ENCODE data around the gene GALNTL6.
A peak's percentile ranks its signal among the peaks of the same experiment; 100 is the strongest.

The GALNTL6 gene

GRCh38 chr4:173013232-173013930, 1200.2 kb downstream of the GALNTL6 start:
- no peaks in the 10 kb centered on the region for H3K36me3 ChIP-seq (ENCODE audit: low read length)
- H3K27me3 ChIP-seq (ENCODE audit: low read length) = no peaks in the 10 kb centered on the region
- H3K79me2 ChIP-seq (ENCODE audit: insufficient read depth, low read length) = no peaks in the 10 kb centered on the region
- no peak overlapping the region for H3K27ac ChIP-seq (ENCODE audit: low read depth, low read length)
- no peak overlapping the region for H3K4me3 ChIP-seq (ENCODE audit: insufficient read depth, low read length, poor library complexity, severe bottlenecking)
- no peak overlapping the region for H3K9ac ChIP-seq (ENCODE audit: low read length)
- no peaks in the 10 kb centered on the region for H4K20me1 ChIP-seq (ENCODE audit: low read depth, low read length)
- no peaks in the 10 kb centered on the region for H3F3A ChIP-seq (ENCODE audit: insufficient read depth)
- TF ChIP-seq EZH2phosphoT487 (conservative IDR thresholded peaks at IDR 0.05; ENCODE audit: low read length) (no peak), CTCF (IDR thresholded peaks at IDR 0.05; ENCODE audit: insufficient read depth, low read length, poor library complexity, severe bottlenecking) (peak; percentile 76)
- no peak overlapping the region for H3K4me2 ChIP-seq (ENCODE audit: low read depth, low read length, poor library complexity, severe bottlenecking)
- no peak overlapping the region for H2AFZ ChIP-seq (ENCODE audit: low read depth, low read length, severe bottlenecking)
- H3K9me3 ChIP-seq (ENCODE audit: insufficient read depth, low read length) = no peaks in the 10 kb centered on the region
- no peaks in the 10 kb centered on the region for H3K9me2 ChIP-seq (replicated peaks; ENCODE audit: insufficient read depth, low read length)

GRCh38 chr4:173014113-173014558, 1200.9 kb downstream of the GALNTL6 start:
- Histone ChIP-seq H3K9ac (ENCODE audit: low read length) (no peak overlapping the region), H3F3A (ENCODE audit: insufficient read depth) (no peaks in the 10 kb centered on the region), H3K36me3 (ENCODE audit: low read length) (no peaks in the 10 kb centered on the region), H3K79me2 (ENCODE audit: insufficient read depth, low read length) (no peaks in the 10 kb centered on the region), H3K27me3 (ENCODE audit: low read length) (no peaks in the 10 kb centered on the region), H4K20me1 (ENCODE audit: low read depth, low read length) (no peaks in the 10 kb centered on the region), H3K27ac (ENCODE audit: low read depth, low read length) (no peak overlapping the region), H3K4me2 (ENCODE audit: low read depth, low read length, poor library complexity, severe bottlenecking) (no peak overlapping the region), H3K4me3 (ENCODE audit: insufficient read depth, low read length, poor library complexity, severe bottlenecking) (no peak overlapping the region), H2AFZ (ENCODE audit: low read depth, low read length, severe bottlenecking) (no peak overlapping the region), H3K9me3 (ENCODE audit: insufficient read depth, low read length) (no peaks in the 10 kb centered on the region), H3K9me2 (replicated peaks; ENCODE audit: insufficient read depth, low read length) (no peaks in the 10 kb centered on the region)
- TF ChIP-seq EZH2phosphoT487 (conservative IDR thresholded peaks at IDR 0.05; ENCODE audit: low read length) (no peak), CTCF (IDR thresholded peaks at IDR 0.05; ENCODE audit: insufficient read depth, low read length, poor library complexity, severe bottlenecking) (no peak)

- Histone ChIP-seq H3K9ac (ENCODE audit: low read length) (no peak overlapping the region), H3K79me2 (ENCODE audit: insufficient read depth, low read length) (no peaks in the 10 kb centered on the region), H3K9me2 (replicated peaks; ENCODE audit: insufficient read depth, low read length) (no peaks in the 10 kb centered on the region), H3K27me3 (ENCODE audit: low read length) (no peaks in the 10 kb centered on the region), H3K4me3 (ENCODE audit: insufficient read depth, low read length, poor library complexity, severe bottlenecking) (no peak overlapping the region), H3K9me3 (ENCODE audit: insufficient read depth, low read length) (no peaks in the 10 kb centered on the region), H3K27ac (ENCODE audit: low read depth, low read length) (no peak overlapping the region), H4K20me1 (ENCODE audit: low read depth, low read length) (no peaks in the 10 kb centered on the region), H2AFZ (ENCODE audit: low read depth, low read length, severe bottlenecking) (no peak overlapping the region), H3F3A (ENCODE audit: insufficient read depth) (no peaks in the 10 kb centered on the region), H3K4me2 (ENCODE audit: low read depth, low read length, poor library complexity, severe bottlenecking) (no peak overlapping the region), H3K36me3 (ENCODE audit: low read length) (no peaks in the 10 kb centered on the region)
- TF ChIP-seq EZH2phosphoT487 (conservative IDR thresholded peaks at IDR 0.05; ENCODE audit: low read length) = no peak
- TF ChIP-seq CTCF (IDR thresholded peaks at IDR 0.05; ENCODE audit: insufficient read depth, low read length, poor library complexity, severe bottlenecking) = no peak
These were observed 1201.6 kb downstream of the GALNTL6 start for GRCh38 chr4:173014836-173015235.
